KMS-11 (cell line): Measurements from ENCODE around the gene CFAP73.

Experiments
- H2AFZ ChIP-seq: fragments of 200-600 bp; sonication (generic); 2 replicates; pipeline ENCODE4 v1.6.1; 2016; ENCODE audit warnings: antibody characterized with exemption, mixed run types, low read depth
- H3K27ac ChIP-seq: fragments of 200-600 bp; sonication (generic); 2 replicates; pipeline ENCODE4 v1.6.1; 2016; ENCODE audit warnings: mild to moderate bottlenecking, mixed run types
- H3K27me3 ChIP-seq: fragments of 200-600 bp; sonication (generic); 2 replicates; pipeline ENCODE4 v1.6.1; 2017; ENCODE audit warnings: mild to moderate bottlenecking, low read depth, mixed run types, moderate library complexity; ENCODE audit not compliant: insufficient read depth
- H3K36me3 ChIP-seq: fragments of 200-600 bp; sonication (generic); 2 replicates; pipeline ENCODE4 v1.6.1; 2017; ENCODE audit warnings: mild to moderate bottlenecking, mixed run types; ENCODE audit not compliant: insufficient read depth
- H3K4me1 ChIP-seq: fragments of 200-600 bp; sonication (generic); 2 replicates; pipeline ENCODE4 v1.6.1; 2016; ENCODE audit warnings: mild to moderate bottlenecking, low read depth, mixed run types; ENCODE audit not compliant: poor library complexity, severe bottlenecking
- H3K4me2 ChIP-seq: fragments of 200-600 bp; sonication (generic); 2 replicates; pipeline ENCODE4 v1.7.0; 2016; ENCODE audit warnings: mild to moderate bottlenecking, mixed run types
- H3K4me3 ChIP-seq: fragments of 200-600 bp; sonication (generic); IDR thresholded peaks from 2 replicates; pipeline ENCODE4 v1.6.1; 2017; ENCODE audit warnings: low read depth, low read length, mixed read lengths; ENCODE audit not compliant: insufficient read depth
- H3K79me2 ChIP-seq: fragments of 200-600 bp; sonication (generic); 2 replicates; pipeline ENCODE4 v1.6.1; 2016; ENCODE audit warnings: low read depth, mixed run types; ENCODE audit not compliant: insufficient read depth
- H3K9ac ChIP-seq: fragments of 200-600 bp; sonication (generic); 2 replicates; pipeline ENCODE4 v1.6.1; 2016; ENCODE audit warnings: mild to moderate bottlenecking, mixed run types
- H4K20me1 ChIP-seq: fragments of 200-600 bp; sonication (generic); 2 replicates; pipeline ENCODE4 v1.6.1; 2016; ENCODE audit warnings: mild to moderate bottlenecking, mixed run types; ENCODE audit not compliant: insufficient read depth
- CTCF ChIP-seq: fragments of 200-600 bp; sonication (generic); conservative IDR thresholded peaks from 2 replicates; pipeline ENCODE4 v1.6.1; 2017; ENCODE audit warnings: low read depth, mild to moderate bottlenecking, antibody characterized with exemption, low read length, moderate library complexity, mixed read lengths

Gene CFAP73

DNA sequence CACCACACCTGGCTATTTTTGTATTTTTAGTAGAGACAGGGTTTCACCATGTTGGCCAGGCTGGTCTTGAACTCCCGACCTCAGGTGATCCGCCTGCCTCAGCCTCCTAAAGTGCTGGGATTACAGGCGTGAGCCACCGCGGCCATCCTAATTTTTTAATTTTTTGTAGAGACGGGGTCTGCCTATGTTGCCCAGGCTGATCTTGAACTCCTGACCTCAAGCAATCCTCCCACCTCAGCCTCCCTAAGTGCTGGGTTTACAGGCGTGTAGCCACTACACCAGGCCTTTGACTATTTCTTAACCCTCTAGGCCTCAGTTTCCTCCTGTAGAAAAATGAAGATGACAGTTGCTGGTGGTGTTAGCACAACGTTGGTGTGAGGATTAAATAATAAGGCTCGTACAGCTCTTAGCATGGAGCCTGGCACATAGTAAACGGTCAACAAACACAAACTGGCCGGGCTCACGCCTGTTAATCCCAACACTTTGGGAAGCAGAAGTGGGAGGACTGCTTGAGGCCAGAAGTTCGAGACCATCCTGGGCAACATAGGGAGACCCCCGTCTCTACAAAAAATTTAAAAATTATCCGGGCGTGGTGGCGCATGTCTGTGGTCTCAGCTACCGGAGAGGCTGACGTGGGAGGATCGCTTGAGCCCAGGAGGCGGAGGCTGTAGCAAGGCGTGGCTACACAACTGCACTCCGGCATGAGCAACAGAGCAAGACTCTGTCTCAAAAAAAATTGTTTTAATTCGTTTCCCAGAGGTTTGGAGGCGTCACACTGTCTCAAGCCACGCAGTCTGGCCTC is 34.8 kb downstream of the CFAP73 start:
- Histone ChIP-seq H3K9ac (peak overlapping the region; percentile 98; the same call in 1 of the 2 replicates), H2AFZ (peak overlapping the region; percentile 71), H3K4me1 (peaks cover 25% of the 10 kb centered on the region), H3K4me3 (no peak overlapping the region), H3K27me3 (no peaks in the 10 kb centered on the region), H3K4me2 (peak overlapping the region; percentile 63), H3K36me3 (no peaks in the 10 kb centered on the region), H3K27ac (peak overlapping the region; percentile 95), H3K79me2 (peaks cover 30% of the 10 kb centered on the region), H4K20me1 (no peaks in the 10 kb centered on the region)
- no peak for TF ChIP-seq CTCF

DNA sequence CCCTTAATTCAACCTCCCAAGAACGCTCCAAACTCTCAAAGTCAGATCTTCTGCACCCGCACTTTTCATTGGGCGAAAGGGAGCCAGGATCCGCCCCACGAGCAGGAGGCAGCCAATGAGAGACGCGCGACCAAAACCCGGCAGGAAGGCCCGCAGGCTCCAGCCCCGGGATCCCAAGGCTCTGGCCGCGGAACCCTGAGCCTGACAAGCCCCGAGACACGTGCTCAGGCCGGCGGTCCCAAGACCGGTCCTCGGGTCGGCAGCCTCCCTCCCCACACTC is 35.3 kb downstream of the CFAP73 start:
- H3K4me2 ChIP-seq, result peak overlapping the region; percentile 63; the same call in 1 of the 2 replicates
- H4K20me1 ChIP-seq, result no peaks in the 10 kb centered on the region
- H3K79me2 ChIP-seq, result peaks cover 30% of the 10 kb centered on the region
- H3K27me3 ChIP-seq, result no peaks in the 10 kb centered on the region
- peak overlapping the region; percentile 95 for H3K27ac ChIP-seq
- no peak overlapping the region for H3K4me3 ChIP-seq
- peaks cover 25% of the 10 kb centered on the region for H3K4me1 ChIP-seq
- peak overlapping the region; percentile 98 for H3K9ac ChIP-seq
- no peaks in the 10 kb centered on the region for H3K36me3 ChIP-seq
- H2AFZ ChIP-seq, result peak overlapping the region; percentile 71
- TF ChIP-seq CTCF, result no peak

- TF ChIP-seq CTCF, result no peak
- Histone ChIP-seq H3K27ac (peak within 1 kb of the TSS; percentile 95), H2AFZ (peak within 1 kb of the TSS; percentile 71), H3K79me2 (peaks cover 30% of the 10 kb centered on the region), H4K20me1 (no peaks in the 10 kb centered on the region), H3K27me3 (no peaks in the 10 kb centered on the region), H3K4me3 (no peak within 1 kb of the TSS), H3K9ac (peak within 1 kb of the TSS; percentile 98), H3K4me1 (peaks cover 25% of the 10 kb centered on the region), H3K4me2 (peak within 1 kb of the TSS; percentile 63), H3K36me3 (no peaks in the 10 kb centered on the region)
Measured at GRCh38 chr12:113185180-113186032, 35.9 kb downstream of the CFAP73 start, which contains the start of the genes DDX54 and RITA1. Gene DDX54 (minus strand): TSS chr12:113185478. CDS start chr12:113185451, 27 bp downstream. Gene RITA1 (plus strand): TSS chr12:113185721. CDS start chr12:113186747, 1,026 bp downstream.

GRCh38 chr12:113186033-113186365 is 36.5 kb downstream of the CFAP73 start:
- no peak for TF ChIP-seq CTCF

More at GRCh38 chr12:113186033-113186365, 36.5 kb downstream of the CFAP73 start:
- Histone ChIP-seq H3K27me3 (no peaks in the 10 kb centered on the region), H3K27ac (peak overlapping the region; percentile 95), H3K4me1 (peaks cover 25% of the 10 kb centered on the region), H3K4me2 (peak overlapping the region; percentile 51; the same call in 1 of the 2 replicates), H3K9ac (peak overlapping the region; percentile 98), H3K79me2 (peaks cover 30% of the 10 kb centered on the region), H4K20me1 (no peaks in the 10 kb centered on the region), H3K4me3 (no peak overlapping the region), H3K36me3 (no peaks in the 10 kb centered on the region), H2AFZ (peak overlapping the region; percentile 71; the same call in 1 of the 2 replicates)
